Measurements from ENCODE around the gene MBD3L2. TPM values are rescaled to one million over a fixed set of nuclear protein-coding genes. Genes with fewer than 3 reads are reported as not detected.
"Not testable (repeated sequence)": the region's sequence is repeated elsewhere in the genome, so short reads cannot be mapped to it uniquely, and the experiment has no call there.

The MBD3L2 gene
- total RNA-seq, 1 donor from 2014 or later, result 0.57 TPM

- H3K27me3 Mint-ChIP-seq (ENCODE audit: low read depth, unreplicated experiment), result no peaks in the 10 kb centered on the region
- DNase-seq (ENCODE audit: low read depth) (no peak), FAIRE-seq (no peak)
- Histone ChIP-seq H3K27me3 (ENCODE audit: insufficient read depth, low read length) (no peaks in the 10 kb centered on the region), H3K9me3 (ENCODE audit: insufficient read depth, low read depth, low read length) (no peaks in the 10 kb centered on the region), H3K9ac (ENCODE audit: low read length) (no peak overlapping the region), H3K4me3 (ENCODE audit: insufficient read depth, low read depth, low read length) (no peak overlapping the region), H3K79me2 (ENCODE audit: insufficient read depth, low read length) (no peaks in the 10 kb centered on the region), H2AFZ (ENCODE audit: low read depth, low read length) (no peak overlapping the region), H4K20me1 (ENCODE audit: insufficient read depth, low read length) (no peaks in the 10 kb centered on the region), H3K36me3 (ENCODE audit: insufficient read depth, low read length) (no peaks in the 10 kb centered on the region), H3K4me2 (ENCODE audit: low read length) (no peak overlapping the region), H3K4me1 (ENCODE audit: insufficient read depth, low read length) (no peaks in the 10 kb centered on the region), H3K27ac (ENCODE audit: low read depth, low read length) (no peak overlapping the region)
- TF ChIP-seq CTCF (IDR thresholded peaks at IDR 0.05; ENCODE audit: insufficient read depth, low read depth, low read length), result no peak
- TF ChIP-seq EZH2 (IDR thresholded peaks at IDR 0.05; ENCODE audit: insufficient read depth, low read length), result no peak
- no peaks in the 10 kb centered on the region for H3K36me3 Mint-ChIP-seq (ENCODE audit: low read depth, unreplicated experiment)
- H3K27ac Mint-ChIP-seq (ENCODE audit: unreplicated experiment), result no peak overlapping the region
- peaks cover 2% of the 10 kb centered on the region for H3K9me3 Mint-ChIP-seq (ENCODE audit: unreplicated experiment)
- H3K4me1 Mint-ChIP-seq (ENCODE audit: low read depth, unreplicated experiment), result no peaks in the 10 kb centered on the region
- no peak overlapping the region for H3K4me3 Mint-ChIP-seq (ENCODE audit: unreplicated experiment)
Observed at GRCh38 chr19:7018828-7019227, 30.3 kb upstream of the MBD3L2 start.

GRCh38 chr19:7021331-7021730 is 27.8 kb upstream of the MBD3L2 start, which contains the start of gene MBD3L2B:
TSS of gene MBD3L2B (minus strand) at chr19:7021431. CDS start at chr19:7021397, 34 bp downstream.
- not testable (repeated sequence) for H2AFZ ChIP-seq (ENCODE audit: low read depth, low read length); H3K27ac ChIP-seq (ENCODE audit: low read depth, low read length); H4K20me1 ChIP-seq (ENCODE audit: insufficient read depth, low read length); H3K4me3 Mint-ChIP-seq (ENCODE audit: unreplicated experiment); H3K36me3 ChIP-seq (ENCODE audit: insufficient read depth, low read length); H3K27me3 Mint-ChIP-seq (ENCODE audit: low read depth, unreplicated experiment); H3K9me3 ChIP-seq (ENCODE audit: insufficient read depth, low read depth, low read length); H3K79me2 ChIP-seq (ENCODE audit: insufficient read depth, low read length); H3K9ac ChIP-seq (ENCODE audit: low read length); H3K36me3 Mint-ChIP-seq (ENCODE audit: low read depth, unreplicated experiment); H3K4me3 ChIP-seq (ENCODE audit: insufficient read depth, low read depth, low read length); H3K27ac Mint-ChIP-seq (ENCODE audit: unreplicated experiment); DNase-seq (ENCODE audit: low read depth); FAIRE-seq; H3K27me3 ChIP-seq (ENCODE audit: insufficient read depth, low read length); H3K9me3 Mint-ChIP-seq (ENCODE audit: unreplicated experiment); H3K4me1 ChIP-seq (ENCODE audit: insufficient read depth, low read length); H3K4me2 ChIP-seq (ENCODE audit: low read length); H3K4me1 Mint-ChIP-seq (ENCODE audit: low read depth, unreplicated experiment)

- not testable (repeated sequence) for H3K36me3 ChIP-seq (ENCODE audit: insufficient read depth, low read length); H3K27ac ChIP-seq (ENCODE audit: low read depth, low read length); H3K4me1 ChIP-seq (ENCODE audit: insufficient read depth, low read length); FAIRE-seq; H3K27ac Mint-ChIP-seq (ENCODE audit: unreplicated experiment); H3K36me3 Mint-ChIP-seq (ENCODE audit: low read depth, unreplicated experiment); H3K4me1 Mint-ChIP-seq (ENCODE audit: low read depth, unreplicated experiment); H2AFZ ChIP-seq (ENCODE audit: low read depth, low read length); H4K20me1 ChIP-seq (ENCODE audit: insufficient read depth, low read length); H3K27me3 Mint-ChIP-seq (ENCODE audit: low read depth, unreplicated experiment); H3K9me3 Mint-ChIP-seq (ENCODE audit: unreplicated experiment); H3K4me3 Mint-ChIP-seq (ENCODE audit: unreplicated experiment); H3K27me3 ChIP-seq (ENCODE audit: insufficient read depth, low read length); H3K79me2 ChIP-seq (ENCODE audit: insufficient read depth, low read length); H3K9ac ChIP-seq (ENCODE audit: low read length); H3K4me2 ChIP-seq (ENCODE audit: low read length); DNase-seq (ENCODE audit: low read depth); H3K4me3 ChIP-seq (ENCODE audit: insufficient read depth, low read depth, low read length); H3K9me3 ChIP-seq (ENCODE audit: insufficient read depth, low read depth, low read length)
Observed at GRCh38 chr19:7028790-7029189, 20.3 kb upstream of the MBD3L2 start.

GRCh38 chr19:7030278-7030677 is 18.8 kb upstream of the MBD3L2 start, which contains the start of gene MBD3L5:
TSS of gene MBD3L5 (plus strand) at chr19:7030578. CDS start at chr19:7030612, 34 bp downstream.
- H3K36me3 ChIP-seq (ENCODE audit: insufficient read depth, low read length); H3K4me3 Mint-ChIP-seq (ENCODE audit: unreplicated experiment); H3K4me1 Mint-ChIP-seq (ENCODE audit: low read depth, unreplicated experiment); H3K9me3 Mint-ChIP-seq (ENCODE audit: unreplicated experiment); H3K9me3 ChIP-seq (ENCODE audit: insufficient read depth, low read depth, low read length); H3K4me3 ChIP-seq (ENCODE audit: insufficient read depth, low read depth, low read length); H3K36me3 Mint-ChIP-seq (ENCODE audit: low read depth, unreplicated experiment); H4K20me1 ChIP-seq (ENCODE audit: insufficient read depth, low read length); H3K27ac Mint-ChIP-seq (ENCODE audit: unreplicated experiment); H3K4me1 ChIP-seq (ENCODE audit: insufficient read depth, low read length); H2AFZ ChIP-seq (ENCODE audit: low read depth, low read length); H3K79me2 ChIP-seq (ENCODE audit: insufficient read depth, low read length); H3K27me3 Mint-ChIP-seq (ENCODE audit: low read depth, unreplicated experiment); H3K4me2 ChIP-seq (ENCODE audit: low read length); DNase-seq (ENCODE audit: low read depth); H3K27me3 ChIP-seq (ENCODE audit: insufficient read depth, low read length); H3K27ac ChIP-seq (ENCODE audit: low read depth, low read length); FAIRE-seq; H3K9ac ChIP-seq (ENCODE audit: low read length): not testable (repeated sequence)

- not testable (repeated sequence) for H3K4me3 Mint-ChIP-seq (ENCODE audit: unreplicated experiment); H3K4me3 ChIP-seq (ENCODE audit: insufficient read depth, low read depth, low read length); H4K20me1 ChIP-seq (ENCODE audit: insufficient read depth, low read length); H3K27me3 ChIP-seq (ENCODE audit: insufficient read depth, low read length); FAIRE-seq; H3K9ac ChIP-seq (ENCODE audit: low read length); H3K4me2 ChIP-seq (ENCODE audit: low read length); H3K36me3 ChIP-seq (ENCODE audit: insufficient read depth, low read length); H2AFZ ChIP-seq (ENCODE audit: low read depth, low read length); H3K9me3 ChIP-seq (ENCODE audit: insufficient read depth, low read depth, low read length); H3K9me3 Mint-ChIP-seq (ENCODE audit: unreplicated experiment); H3K4me1 Mint-ChIP-seq (ENCODE audit: low read depth, unreplicated experiment); H3K27me3 Mint-ChIP-seq (ENCODE audit: low read depth, unreplicated experiment); H3K27ac ChIP-seq (ENCODE audit: low read depth, low read length); H3K79me2 ChIP-seq (ENCODE audit: insufficient read depth, low read length); H3K4me1 ChIP-seq (ENCODE audit: insufficient read depth, low read length); H3K36me3 Mint-ChIP-seq (ENCODE audit: low read depth, unreplicated experiment); H3K27ac Mint-ChIP-seq (ENCODE audit: unreplicated experiment); DNase-seq (ENCODE audit: low read depth)
Observed at GRCh38 chr19:7040079-7040478, 9.0 kb upstream of the MBD3L2 start, which contains the start of gene MBD3L4. TSS of gene MBD3L4 (minus strand) at chr19:7040179. CDS start at chr19:7040144, 35 bp downstream.
